Lower leg skin (tissue), 3 donors: Measurements from ENCODE around the gene STK16.

ENCODE experiments used
- POLR2A ChIP-seq, 2 donors: fragments of 450-650 bp; IDR thresholded peaks; one replicate each; pipeline ENCODE4 v1.6.1; 2016 to 2017; ENCODE audit warnings: antibody characterized with exemption in 2 of 2, mild to moderate bottlenecking in 1 of 2, moderate library complexity in 1 of 2
- TF ChIP-seq, protein P1 (sequence below), 3 donors: fragments of 450-650 bp; IDR thresholded peaks; one replicate each; pipeline ENCODE4 v1.5.1; 2016; ENCODE audit warnings: antibody characterized with exemption in 3 of 3, mild to moderate bottlenecking in 3 of 3, moderate library complexity in 2 of 3

DNA sequence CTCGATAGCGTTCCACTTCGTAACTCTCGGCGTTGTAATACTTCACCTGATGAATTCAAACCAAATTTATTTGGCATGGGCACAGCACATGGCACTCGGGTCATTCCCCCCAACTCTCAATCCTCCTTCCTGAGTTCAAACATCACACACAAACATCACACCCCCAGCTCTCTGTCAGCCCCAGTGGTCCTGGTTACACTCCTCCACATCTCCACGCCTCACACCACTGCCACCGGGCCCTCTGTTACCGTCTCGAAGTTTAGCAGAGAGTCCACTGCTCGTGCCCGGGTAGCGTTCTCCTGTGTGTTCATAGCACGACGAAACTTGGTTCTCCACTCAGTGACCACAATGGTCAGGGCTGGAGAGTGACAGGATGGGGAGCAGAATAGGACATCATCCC lies 31.1 kb upstream of the STK16 start:
- TF ChIP-seq, protein P1, sequence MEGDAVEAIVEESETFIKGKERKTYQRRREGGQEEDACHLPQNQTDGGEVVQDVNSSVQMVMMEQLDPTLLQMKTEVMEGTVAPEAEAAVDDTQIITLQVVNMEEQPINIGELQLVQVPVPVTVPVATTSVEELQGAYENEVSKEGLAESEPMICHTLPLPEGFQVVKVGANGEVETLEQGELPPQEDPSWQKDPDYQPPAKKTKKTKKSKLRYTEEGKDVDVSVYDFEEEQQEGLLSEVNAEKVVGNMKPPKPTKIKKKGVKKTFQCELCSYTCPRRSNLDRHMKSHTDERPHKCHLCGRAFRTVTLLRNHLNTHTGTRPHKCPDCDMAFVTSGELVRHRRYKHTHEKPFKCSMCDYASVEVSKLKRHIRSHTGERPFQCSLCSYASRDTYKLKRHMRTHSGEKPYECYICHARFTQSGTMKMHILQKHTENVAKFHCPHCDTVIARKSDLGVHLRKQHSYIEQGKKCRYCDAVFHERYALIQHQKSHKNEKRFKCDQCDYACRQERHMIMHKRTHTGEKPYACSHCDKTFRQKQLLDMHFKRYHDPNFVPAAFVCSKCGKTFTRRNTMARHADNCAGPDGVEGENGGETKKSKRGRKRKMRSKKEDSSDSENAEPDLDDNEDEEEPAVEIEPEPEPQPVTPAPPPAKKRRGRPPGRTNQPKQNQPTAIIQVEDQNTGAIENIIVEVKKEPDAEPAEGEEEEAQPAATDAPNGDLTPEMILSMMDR (IDR thresholded peaks at IDR 0.05), result no peak
- TF ChIP-seq POLR2A (IDR thresholded peaks at IDR 0.05), result no peak
